Left ventricle myocardium inferior (tissue), 1 donor: ENCODE results near the gene CD81. TPM values are rescaled to one million over a fixed set of nuclear protein-coding genes. Genes with fewer than 3 reads are reported as not detected.

Source experiments
- DNase-seq: peaks from one replicate; pipeline ENCODE4 v3.0.0-alpha.2; 2020
- H3K27ac ChIP-seq: fragments of 200-600 bp; replicated peaks from 2 replicates; pipeline ENCODE4 v1.8.0; 2021
- H3K27me3 ChIP-seq: fragments of 200-600 bp; 2 replicates; pipeline ENCODE4 v1.8.0; 2021; ENCODE audit warnings: low read depth
- H3K36me3 ChIP-seq: fragments of 200-600 bp; 2 replicates; pipeline ENCODE4 v1.8.0; 2021
- H3K4me1 ChIP-seq: fragments of 200-600 bp; 2 replicates; pipeline ENCODE4 v1.8.0; 2021
- H3K4me3 ChIP-seq: fragments of 200-600 bp; 2 replicates; pipeline ENCODE4 v1.8.0; 2021; ENCODE audit warnings: mild to moderate bottlenecking, moderate library complexity
- H3K9me3 ChIP-seq: fragments of 200-600 bp; replicated peaks from 2 replicates; pipeline ENCODE4 v1.8.0; 2021
- intact Hi-C: fragments of 100-400 bp; cut with micrococcal nuclease; formaldehyde crosslinking; loops from one replicate; pipeline ENCODE4 v1.11.0; 2022
- total RNA-seq: library from RNA; stranded (reverse); fragmentation: NEBNext Ultra II Directional; extraction: Animal tissue kit (Norgen Biotek cat#: 25700); gene quantifications from one replicate; pipeline ENCODE4 v1.2.1, GENCODE V29; 2021
- TF ChIP-seq, protein P1 (sequence below): fragments of 200-600 bp; IDR thresholded peaks from 2 replicates; pipeline ENCODE4 v1.8.0; 2021; ENCODE audit warnings: antibody characterized with exemption, mild to moderate bottlenecking, borderline replicate concordance
- donor health status: DM: no; HTN: yes; CAD: no; lungs with severe emphysema.

The CD81 gene
- total RNA-seq, 1 donor from 2014 or later, result 412 TPM

DNA sequence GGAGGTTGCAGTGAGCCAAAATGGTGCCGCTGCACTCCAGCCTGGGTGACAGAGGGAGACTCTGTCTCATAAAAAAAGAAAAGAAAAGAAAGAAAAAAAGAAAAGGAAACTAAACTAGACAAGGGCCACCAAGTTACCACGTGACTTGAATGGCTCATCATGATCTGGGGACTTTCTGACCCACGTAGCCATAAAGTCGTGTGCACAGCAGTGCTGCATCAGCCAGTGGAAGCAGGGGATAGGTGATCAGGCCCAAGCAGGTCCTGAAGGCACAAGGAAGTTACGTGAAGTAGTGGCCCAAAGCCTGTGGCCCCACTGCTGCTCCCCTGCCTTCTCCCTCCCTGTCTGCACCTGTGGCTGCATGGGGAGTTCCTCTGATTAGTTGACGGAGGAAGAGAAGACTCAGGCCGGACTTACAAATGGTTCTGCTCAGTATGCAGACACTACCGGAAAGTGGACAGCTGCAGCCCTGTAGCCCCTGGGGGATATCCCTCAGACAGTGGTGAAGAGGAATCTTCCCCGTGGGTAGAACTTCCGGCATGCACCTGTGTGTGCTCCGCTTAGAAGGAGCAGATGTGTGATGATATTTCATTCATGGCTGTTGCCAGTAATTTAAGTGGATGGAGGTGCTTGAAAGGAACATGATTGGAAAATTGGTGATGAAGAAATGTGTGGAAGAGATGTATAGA lies 18.2 kb upstream of the CD81 start:
- intact Hi-C loops, result no loop called here
- H3K36me3 ChIP-seq, result no peaks in the 10 kb centered on the region
- no peak for DNase-seq

DNA sequence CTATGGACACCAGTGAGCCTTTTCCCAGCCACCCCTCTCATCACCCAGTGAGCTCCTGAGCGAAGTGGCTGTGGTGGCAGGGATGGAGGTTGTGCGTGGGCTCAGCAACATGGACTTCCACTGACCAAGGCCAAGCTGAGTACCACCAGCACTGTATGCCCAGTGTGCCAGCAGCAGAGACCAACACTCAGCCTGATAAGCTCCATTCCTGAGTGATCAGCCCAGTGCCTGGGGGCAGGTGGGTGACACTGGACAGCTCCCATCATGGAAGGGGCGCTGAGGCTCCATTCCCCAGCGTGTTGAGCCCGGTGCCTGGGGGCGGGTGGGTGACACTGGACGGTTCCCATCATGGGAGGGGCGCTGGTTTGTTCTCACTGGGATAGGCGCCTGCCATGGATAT lies 17.6 kb upstream of the CD81 start:
- H3K4me3 ChIP-seq, result no peak overlapping the region
- peaks cover 6% of the 10 kb centered on the region for H3K4me1 ChIP-seq
- no peaks in the 10 kb centered on the region for H3K9me3 ChIP-seq
- TF ChIP-seq, protein P1, sequence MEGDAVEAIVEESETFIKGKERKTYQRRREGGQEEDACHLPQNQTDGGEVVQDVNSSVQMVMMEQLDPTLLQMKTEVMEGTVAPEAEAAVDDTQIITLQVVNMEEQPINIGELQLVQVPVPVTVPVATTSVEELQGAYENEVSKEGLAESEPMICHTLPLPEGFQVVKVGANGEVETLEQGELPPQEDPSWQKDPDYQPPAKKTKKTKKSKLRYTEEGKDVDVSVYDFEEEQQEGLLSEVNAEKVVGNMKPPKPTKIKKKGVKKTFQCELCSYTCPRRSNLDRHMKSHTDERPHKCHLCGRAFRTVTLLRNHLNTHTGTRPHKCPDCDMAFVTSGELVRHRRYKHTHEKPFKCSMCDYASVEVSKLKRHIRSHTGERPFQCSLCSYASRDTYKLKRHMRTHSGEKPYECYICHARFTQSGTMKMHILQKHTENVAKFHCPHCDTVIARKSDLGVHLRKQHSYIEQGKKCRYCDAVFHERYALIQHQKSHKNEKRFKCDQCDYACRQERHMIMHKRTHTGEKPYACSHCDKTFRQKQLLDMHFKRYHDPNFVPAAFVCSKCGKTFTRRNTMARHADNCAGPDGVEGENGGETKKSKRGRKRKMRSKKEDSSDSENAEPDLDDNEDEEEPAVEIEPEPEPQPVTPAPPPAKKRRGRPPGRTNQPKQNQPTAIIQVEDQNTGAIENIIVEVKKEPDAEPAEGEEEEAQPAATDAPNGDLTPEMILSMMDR, result no peak
- H3K27ac ChIP-seq, result no peak overlapping the region
- H3K36me3 ChIP-seq, result no peaks in the 10 kb centered on the region
- intact Hi-C loops, result no loop called here
- H3K27me3 ChIP-seq, result no peaks in the 10 kb centered on the region
- no peak for DNase-seq

More for the DNA sequence above, 18.2 kb upstream of the CD81 start:
- H3K27me3 ChIP-seq, result no peaks in the 10 kb centered on the region
- TF ChIP-seq, protein P1, result no peak
- H3K9me3 ChIP-seq, result no peaks in the 10 kb centered on the region
- no peak overlapping the region for H3K27ac ChIP-seq
- peaks cover 6% of the 10 kb centered on the region for H3K4me1 ChIP-seq
- no peak overlapping the region for H3K4me3 ChIP-seq

DNA sequence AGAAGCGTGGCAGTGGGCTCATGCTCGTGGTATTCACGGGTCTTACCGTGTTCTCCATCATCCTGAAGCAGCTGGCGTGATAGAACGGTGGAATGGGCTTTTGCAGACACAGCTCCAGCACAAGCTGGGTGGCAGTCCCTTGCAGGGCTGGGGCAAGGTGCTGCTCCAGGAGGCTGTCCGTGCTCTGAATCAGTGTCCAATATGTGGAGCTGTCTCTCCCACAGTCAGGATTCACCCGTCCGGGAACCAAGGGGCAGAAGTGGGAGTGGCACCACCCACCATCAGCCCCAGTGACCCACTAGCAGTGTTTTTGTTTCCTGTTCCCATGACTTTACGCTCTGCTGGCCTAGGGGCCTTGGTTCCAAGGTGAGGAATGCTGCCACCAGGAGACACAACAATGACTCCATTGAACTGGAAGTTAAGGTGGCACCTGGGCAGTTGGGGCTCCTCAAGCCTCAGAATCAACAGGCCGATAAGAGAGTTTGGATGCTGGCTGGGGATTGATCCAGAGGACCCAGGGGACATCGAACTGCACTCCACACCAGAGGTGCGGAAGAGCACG lies 16.9 kb upstream of the CD81 start:
- H3K4me1 ChIP-seq, result peaks cover 6% of the 10 kb centered on the region
- TF ChIP-seq, protein P1, result no peak
- intact Hi-C loops, result no loop called here
- DNase-seq, result no peak
- H3K27ac ChIP-seq, result no peak overlapping the region
- H3K27me3 ChIP-seq, result no peaks in the 10 kb centered on the region
- H3K4me3 ChIP-seq, result no peak overlapping the region
- H3K9me3 ChIP-seq, result no peaks in the 10 kb centered on the region
- no peaks in the 10 kb centered on the region for H3K36me3 ChIP-seq

DNA sequence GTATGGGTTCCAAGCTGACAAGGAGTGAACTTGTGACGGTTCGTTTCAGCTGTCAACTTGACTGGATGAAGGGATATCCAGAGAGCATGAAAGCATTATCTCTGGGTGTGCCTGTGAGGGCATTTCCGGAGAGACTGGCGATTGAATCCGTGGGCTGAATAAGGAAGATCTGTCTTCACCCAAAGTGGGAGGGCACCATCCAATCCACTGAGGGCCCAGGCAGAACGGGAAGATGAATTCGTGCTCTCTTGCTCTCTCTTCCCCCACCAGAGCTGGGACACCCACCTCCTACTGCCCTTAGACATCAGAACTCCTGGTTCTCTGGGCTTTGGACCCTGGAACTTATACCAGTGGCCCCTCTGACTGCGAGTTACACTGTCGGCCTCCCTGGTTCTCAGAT lies 15.5 kb upstream of the CD81 start:
- DNase-seq, result no peak
- no peak overlapping the region for H3K4me3 ChIP-seq
- no peaks in the 10 kb centered on the region for H3K9me3 ChIP-seq
- H3K27ac ChIP-seq, result no peak overlapping the region
- H3K36me3 ChIP-seq, result no peaks in the 10 kb centered on the region
- H3K27me3 ChIP-seq, result no peaks in the 10 kb centered on the region
- TF ChIP-seq, protein P1, result no peak
- intact Hi-C loops, result no loop called here
- peaks cover 14% of the 10 kb centered on the region for H3K4me1 ChIP-seq

DNA sequence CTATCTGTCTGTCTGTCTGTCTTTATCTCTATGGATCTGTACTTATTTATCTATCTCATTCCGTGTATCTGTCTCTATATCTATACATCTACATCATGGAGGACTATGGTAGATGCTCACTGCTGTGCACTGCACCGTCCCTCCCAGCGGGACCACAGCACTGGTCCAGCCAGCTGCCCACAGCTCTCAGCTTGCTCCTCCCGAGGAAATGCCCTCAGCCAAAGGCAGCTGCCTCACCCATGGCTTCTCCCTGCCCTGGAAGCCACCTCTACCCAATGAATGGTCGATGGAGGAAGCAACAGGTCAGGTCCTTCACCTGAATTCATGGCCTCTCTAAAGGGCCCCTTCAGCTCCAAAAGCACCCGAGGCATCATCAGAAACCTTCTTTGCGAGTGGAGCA lies 14.7 kb upstream of the CD81 start:
- intact Hi-C loops, result no loop called here

More for the DNA sequence above, 14.7 kb upstream of the CD81 start:
- Histone ChIP-seq H3K4me3 (no peak overlapping the region), H3K27me3 (no peaks in the 10 kb centered on the region), H3K9me3 (no peaks in the 10 kb centered on the region), H3K36me3 (no peaks in the 10 kb centered on the region), H3K4me1 (peaks cover 22% of the 10 kb centered on the region), H3K27ac (no peak overlapping the region)
- TF ChIP-seq, protein P1, result no peak
- no peak for DNase-seq
